Gastrocnemius medialis (tissue), 4 donors: ENCODE results near the gene SLC6A8. TPM values are rescaled to one million over a fixed set of nuclear protein-coding genes. Genes with fewer than 3 reads are reported as not detected.

Experiments
- ATAC-seq, 2 donors: fragments of 150-250 bp; one replicate each; pipeline ENCODE4 v1.9.1; 2016
- DNase-seq, 2 donors: peaks; one replicate each; pipeline ENCODE4 v3.0.0-alpha.2; 2019
- H3K27ac ChIP-seq, 4 donors: fragments of 200-600 bp; sonication (generic); 1 replicate in 1 of 4; 2 replicates in 3 of 4; pipeline ENCODE4 v1.5.1; 2016 to 2018; ENCODE audit warnings: mild to moderate bottlenecking in 2 of 4, moderate library complexity in 1 of 4
- H3K27me3 ChIP-seq, 3 donors: fragments of 200-600 bp; sonication (generic) in 2 of 3; 1 replicate in 1 of 3; 2 replicates in 2 of 3; pipeline versions ENCODE4 v1.5.1 to v1.6.0; 2016 to 2019; ENCODE audit warnings: mild to moderate bottlenecking in 1 of 3, moderate library complexity in 1 of 3
- H3K36me3 ChIP-seq, 2 donors: fragments of 200-600 bp; sonication (generic) in 1 of 2; one replicate each; pipeline ENCODE4 v1.5.1; 2017 to 2018
- H3K4me1 ChIP-seq, 2 donors: fragments of 200-600 bp; sonication (generic) in 1 of 2; one replicate each; pipeline ENCODE4 v1.5.1; 2016 to 2017; ENCODE audit warnings: mild to moderate bottlenecking in 2 of 2
- H3K4me3 ChIP-seq, 4 donors: fragments of 200-600 bp; sonication (generic) in 3 of 4; 1 replicate in 1 of 4; 2 replicates in 3 of 4; pipeline ENCODE4 v1.5.1; 2016 to 2019; ENCODE audit warnings: mild to moderate bottlenecking in 2 of 4
- H3K9me3 ChIP-seq, 3 donors: fragments of 200-600 bp; sonication (generic) in 2 of 3; 1 replicate in 1 of 3; 2 replicates in 2 of 3; pipeline ENCODE4 v1.5.1; 2016 to 2019
- POLR2A ChIP-seq, 2 donors: fragments of 450-650 bp; IDR thresholded peaks; one replicate each; pipeline ENCODE4 v1.6.1; 2017; ENCODE audit warnings: antibody characterized with exemption in 2 of 2, mild to moderate bottlenecking in 2 of 2, moderate library complexity in 2 of 2
- in situ Hi-C, 4 donors: fragments of 200-750 bp; cut with MboI; loops; one replicate each; pipeline versions ENCODE4 v1.15.0 to v1.8.0; 2017; ENCODE audit warnings: low sequenced_read_pairs in 4 of 4
- intact Hi-C: fragments of 100-400 bp; cut with DNase I; formaldehyde crosslinking; loops from one replicate; pipeline ENCODE4 v1.15.1; 2023; ENCODE audit warnings: low total_unique reads
- total RNA-seq, 4 donors: library from RNA; depleted of rRNA; stranded (reverse); fragments of >200 nt; gene quantifications; one replicate each; pipeline versions ENCODE4 v1.1.0 to v1.2.3, GENCODE V29; 2016
- TF ChIP-seq, protein P1 (sequence below), 5 experiments: fragments of 450-650 bp in 3 of 5; fragments of 200-600 bp in 2 of 5; sonication (generic) in 2 of 5; IDR thresholded peaks in 4 of 5; conservative IDR thresholded peaks in 1 of 5; 1 replicate in 4 of 5; 2 replicates in 1 of 5; pipeline ENCODE4 v1.5.1; 2016 to 2019; ENCODE audit warnings: antibody characterized with exemption in 5 of 5, mild to moderate bottlenecking in 3 of 5, moderate library complexity in 3 of 5

SLC6A8 gene
- total RNA-seq, 4 donors from 2014 or later = 40.1 to 78.1 (median 45.0) TPM

DNA sequence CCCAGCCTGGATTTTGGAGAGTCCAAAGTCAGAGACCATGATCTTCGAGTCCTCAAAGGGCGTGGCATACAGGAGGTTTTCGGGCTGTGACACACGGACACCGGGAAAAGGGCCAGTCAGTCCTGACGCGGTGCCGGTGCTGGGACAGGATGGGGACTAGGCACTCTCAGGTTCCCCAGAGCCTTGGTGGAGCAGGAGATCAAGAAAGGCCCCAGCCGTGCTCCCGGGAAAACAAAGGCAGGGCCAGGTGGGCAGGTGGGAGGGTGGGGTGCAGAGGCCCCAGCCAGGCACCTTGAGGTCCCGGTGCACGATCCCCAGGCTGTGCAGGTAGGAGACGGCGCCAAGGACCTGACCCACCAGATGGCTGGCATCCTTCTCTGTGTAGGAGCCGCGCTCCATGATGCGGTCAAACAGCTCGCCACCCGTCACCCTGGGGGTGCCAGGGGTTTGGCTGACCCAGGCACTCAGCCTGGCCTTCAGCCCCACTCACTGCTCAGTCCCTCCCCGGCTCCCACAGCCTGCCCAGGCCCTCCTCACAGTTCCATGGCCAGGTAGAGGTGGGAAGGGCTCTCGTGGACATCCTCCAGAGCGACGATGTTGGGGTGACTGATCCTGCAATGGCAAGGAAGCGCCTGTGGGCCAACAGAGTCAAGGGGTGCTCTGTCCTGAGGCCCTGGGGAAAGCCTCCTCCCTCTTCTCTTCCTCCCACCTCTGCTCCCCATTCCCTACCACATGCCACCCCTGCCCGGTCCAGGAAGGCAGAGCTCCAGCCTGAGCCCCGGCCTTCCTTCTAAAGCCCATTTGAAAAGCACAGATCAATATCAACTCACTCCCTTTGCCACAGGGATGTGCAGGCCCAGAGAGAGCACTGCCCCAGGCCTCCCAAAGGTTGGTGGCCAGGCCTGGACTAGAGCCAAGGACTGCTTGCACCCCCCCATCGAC lies 15.9 kb upstream of the SLC6A8 start:
- ATAC-seq (no peak), DNase-seq (no peak)
- in situ Hi-C loops (loop anchor here in 1 of 4 donors (25.0 kb wide), 1 partner anchor 710 kb away; no protein-coding TSS in a partner anchor), intact Hi-C loops (no loop called here)
- H3K9me3 ChIP-seq = no peaks in the 10 kb centered on the region
- no peaks in the 10 kb centered on the region for H3K36me3 ChIP-seq
- TF ChIP-seq, protein P1, sequence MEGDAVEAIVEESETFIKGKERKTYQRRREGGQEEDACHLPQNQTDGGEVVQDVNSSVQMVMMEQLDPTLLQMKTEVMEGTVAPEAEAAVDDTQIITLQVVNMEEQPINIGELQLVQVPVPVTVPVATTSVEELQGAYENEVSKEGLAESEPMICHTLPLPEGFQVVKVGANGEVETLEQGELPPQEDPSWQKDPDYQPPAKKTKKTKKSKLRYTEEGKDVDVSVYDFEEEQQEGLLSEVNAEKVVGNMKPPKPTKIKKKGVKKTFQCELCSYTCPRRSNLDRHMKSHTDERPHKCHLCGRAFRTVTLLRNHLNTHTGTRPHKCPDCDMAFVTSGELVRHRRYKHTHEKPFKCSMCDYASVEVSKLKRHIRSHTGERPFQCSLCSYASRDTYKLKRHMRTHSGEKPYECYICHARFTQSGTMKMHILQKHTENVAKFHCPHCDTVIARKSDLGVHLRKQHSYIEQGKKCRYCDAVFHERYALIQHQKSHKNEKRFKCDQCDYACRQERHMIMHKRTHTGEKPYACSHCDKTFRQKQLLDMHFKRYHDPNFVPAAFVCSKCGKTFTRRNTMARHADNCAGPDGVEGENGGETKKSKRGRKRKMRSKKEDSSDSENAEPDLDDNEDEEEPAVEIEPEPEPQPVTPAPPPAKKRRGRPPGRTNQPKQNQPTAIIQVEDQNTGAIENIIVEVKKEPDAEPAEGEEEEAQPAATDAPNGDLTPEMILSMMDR (IDR thresholded peaks at IDR 0.05 in 4 of 5, conservative IDR thresholded peaks at IDR 0.05 in 1 of 5) = no peak
- TF ChIP-seq POLR2A (IDR thresholded peaks at IDR 0.05) = no peak
- no peak overlapping the region for H3K4me3 ChIP-seq
- H3K27ac ChIP-seq = no peak overlapping the region
- H3K4me1 ChIP-seq = peaks cover 0 to 5% of the 10 kb centered on the region in 2 donors
- peaks cover 0 to 12% (median 11%) of the 10 kb centered on the region in 3 donors for H3K27me3 ChIP-seq

- intact Hi-C loops (no loop called here), in situ Hi-C loops (loop anchor here in 1 of 4 donors (25.0 kb wide), 1 partner anchor 710 kb away; no protein-coding TSS in a partner anchor)
- Histone ChIP-seq H3K36me3 (no peaks in the 10 kb centered on the region), H3K27me3 (peaks cover 0 to 12% (median 11%) of the 10 kb centered on the region in 3 donors), H3K4me3 (no peak overlapping the region), H3K27ac (no peak overlapping the region), H3K4me1 (peaks cover 0 to 3% of the 10 kb centered on the region in 2 donors), H3K9me3 (no peaks in the 10 kb centered on the region)
- DNase-seq (no peak), ATAC-seq (no peak)
- no peak for TF ChIP-seq POLR2A (IDR thresholded peaks at IDR 0.05)
- TF ChIP-seq, protein P1 (IDR thresholded peaks at IDR 0.05 in 4 of 5, conservative IDR thresholded peaks at IDR 0.05 in 1 of 5) = no peak
Measured at GRCh38 chrX:153672531-153673427, 14.9 kb upstream of the SLC6A8 start.

- ATAC-seq (no peak), DNase-seq (no peak)
- H3K27ac ChIP-seq = no peak within 1 kb of the TSS
- TF ChIP-seq, protein P1 (IDR thresholded peaks at IDR 0.05 in 4 of 5, conservative IDR thresholded peaks at IDR 0.05 in 1 of 5) = no peak
- no peak for TF ChIP-seq POLR2A (IDR thresholded peaks at IDR 0.05)
- H3K9me3 ChIP-seq = no peaks in the 10 kb centered on the region
- H3K36me3 ChIP-seq = no peaks in the 10 kb centered on the region
- H3K4me3 ChIP-seq = no peak within 1 kb of the TSS
- intact Hi-C loops (no loop called here), in situ Hi-C loops (loop anchor here in 1 of 4 donors (25.0 kb wide), 1 partner anchor 711 kb away; no protein-coding TSS in a partner anchor)
- H3K4me1 ChIP-seq = no peaks in the 10 kb centered on the region
- H3K27me3 ChIP-seq = peaks cover 0 to 12% (median 11%) of the 10 kb centered on the region in 3 donors
Measured at GRCh38 chrX:153673428-153674218, 14.1 kb upstream of the SLC6A8 start, which contains the start of gene PNCK. Gene PNCK, minus strand, starts transcription at chrX:153673813. Its CDS starts 737 bp downstream, at chrX:153673076.
